GM19023 (cell line): ENCODE data around the gene URB1.
"Not testable (repeated sequence)": the region's sequence is repeated elsewhere in the genome, so short reads cannot be mapped to it uniquely, and the experiment has no call there.

ENCODE experiments used
- ATAC-seq: cut with Tn5 transposase; IDR thresholded peaks from one replicate; pipeline ENCODE4 v1.9.1; 2021; ENCODE audit warnings: mild to moderate bottlenecking, moderate library complexity; ENCODE audit not compliant: unreplicated experiment

The URB1 gene

GRCh38 chr21:32378956-32379355 is 13.9 kb downstream of the URB1 start:
- no peak for ATAC-seq

- no peak for ATAC-seq
Observed at GRCh38 chr21:32377991-32378390, 14.8 kb downstream of the URB1 start.

DNA sequence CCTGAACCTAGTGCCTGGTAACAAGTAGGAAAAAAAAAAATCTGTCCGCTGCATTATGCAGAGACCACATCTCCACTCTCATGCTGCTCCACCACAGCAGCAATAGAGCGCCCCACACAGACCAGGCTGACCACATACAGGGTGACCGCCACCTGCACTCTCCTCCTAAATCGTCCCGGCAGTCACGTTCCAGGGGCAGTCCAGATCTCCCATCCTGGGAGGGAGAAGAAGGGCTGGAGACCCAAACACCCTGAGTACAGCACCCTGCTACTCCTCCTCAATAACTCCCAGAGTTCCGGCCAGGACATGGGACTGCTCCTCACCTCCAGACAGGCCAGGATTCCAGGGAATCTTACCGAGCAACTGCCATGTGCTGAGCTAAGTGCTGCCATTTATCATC is 15.3 kb downstream of the URB1 start:
- ATAC-seq: no peak

DNA sequence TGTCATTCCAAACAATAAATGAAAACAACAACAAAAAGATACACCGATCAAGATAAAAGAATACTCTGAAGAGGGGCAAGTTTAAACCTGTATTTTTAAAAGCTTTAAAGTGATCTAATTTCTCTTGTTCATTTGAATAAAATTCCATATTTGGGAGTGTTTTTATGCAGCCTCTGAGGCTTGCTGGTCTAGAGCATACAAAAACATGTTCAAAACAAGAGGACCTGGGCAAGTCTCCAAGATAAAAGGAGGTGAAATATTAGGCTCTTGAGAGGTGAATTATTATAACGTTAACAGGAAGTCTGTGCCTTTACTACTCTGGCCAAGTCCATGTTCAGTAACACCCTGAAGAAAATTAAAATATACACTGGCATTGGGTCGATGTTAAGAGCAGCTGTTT is 20.1 kb downstream of the URB1 start:
- ATAC-seq: no peak

- ATAC-seq: no peak
Observed at GRCh38 chr21:32371913-32372314, 20.9 kb downstream of the URB1 start.

GRCh38 chr21:32370998-32371766 is 21.6 kb downstream of the URB1 start:
- ATAC-seq: no peak

GRCh38 chr21:32368961-32369360 is 23.9 kb downstream of the URB1 start:
- ATAC-seq: not testable (repeated sequence)

DNA sequence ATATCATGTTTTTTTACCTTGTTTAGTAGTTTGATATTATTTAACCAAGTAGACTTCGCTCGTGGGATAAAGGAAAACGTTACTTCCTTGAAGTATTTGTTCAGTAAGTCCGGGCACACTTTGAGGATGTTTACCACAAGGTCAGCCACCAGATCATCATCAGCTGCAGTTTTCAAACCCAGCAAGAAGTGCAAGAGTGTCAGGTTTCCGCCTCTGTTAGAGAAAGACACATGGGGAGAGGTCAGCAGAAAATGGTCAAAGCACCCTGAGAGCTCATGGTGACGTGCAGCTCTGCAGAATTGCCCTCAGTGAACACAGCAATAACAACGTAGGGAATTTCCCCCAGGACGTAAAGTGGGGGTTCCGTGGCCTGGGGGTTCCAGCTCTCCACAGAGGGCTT is 24.4 kb downstream of the URB1 start:
- no peak for ATAC-seq

DNA sequence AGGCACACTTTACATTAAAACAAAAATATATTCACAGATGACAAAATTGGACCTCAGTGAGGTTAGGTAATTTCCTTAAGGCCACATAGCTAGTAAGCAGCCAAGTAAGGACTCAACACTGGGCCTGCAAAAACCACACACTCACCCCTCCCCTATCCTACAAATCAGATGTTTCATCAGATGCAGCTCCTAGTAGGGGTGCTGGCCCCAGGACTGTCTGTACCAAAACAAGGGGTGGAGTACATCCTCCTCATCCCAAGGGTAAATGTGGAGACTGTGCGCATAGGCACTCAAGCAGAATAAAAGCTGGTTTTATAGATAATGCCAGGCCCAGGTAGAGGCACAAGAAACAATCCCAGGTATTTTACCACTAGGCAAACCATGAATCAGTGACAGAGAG is 25.7 kb downstream of the URB1 start:
- no peak for ATAC-seq

- no peak for ATAC-seq
Observed at GRCh38 chr21:32366191-32366590, 26.6 kb downstream of the URB1 start.

GRCh38 chr21:32364796-32365195 is 28.0 kb downstream of the URB1 start:
- no peak for ATAC-seq

DNA sequence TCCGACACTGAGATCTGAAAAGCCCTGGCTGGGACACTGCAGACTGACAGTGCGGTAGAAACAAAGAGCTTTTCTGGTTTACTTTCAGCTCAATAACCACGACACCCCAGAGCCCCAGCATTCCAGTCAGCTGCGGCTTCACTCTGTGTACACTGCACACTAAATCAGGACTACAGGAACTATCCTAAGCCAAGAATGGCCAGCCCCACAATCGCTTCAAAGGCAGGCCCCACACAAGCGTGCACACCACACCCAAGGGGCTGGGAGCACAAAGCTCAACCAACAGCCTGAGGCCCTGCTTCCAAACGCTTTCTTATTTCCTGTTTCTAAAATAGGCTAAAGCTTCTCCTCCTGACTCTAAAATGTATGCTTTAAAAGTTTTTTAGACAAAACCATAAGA is 28.4 kb downstream of the URB1 start:
- ATAC-seq: no peak

DNA sequence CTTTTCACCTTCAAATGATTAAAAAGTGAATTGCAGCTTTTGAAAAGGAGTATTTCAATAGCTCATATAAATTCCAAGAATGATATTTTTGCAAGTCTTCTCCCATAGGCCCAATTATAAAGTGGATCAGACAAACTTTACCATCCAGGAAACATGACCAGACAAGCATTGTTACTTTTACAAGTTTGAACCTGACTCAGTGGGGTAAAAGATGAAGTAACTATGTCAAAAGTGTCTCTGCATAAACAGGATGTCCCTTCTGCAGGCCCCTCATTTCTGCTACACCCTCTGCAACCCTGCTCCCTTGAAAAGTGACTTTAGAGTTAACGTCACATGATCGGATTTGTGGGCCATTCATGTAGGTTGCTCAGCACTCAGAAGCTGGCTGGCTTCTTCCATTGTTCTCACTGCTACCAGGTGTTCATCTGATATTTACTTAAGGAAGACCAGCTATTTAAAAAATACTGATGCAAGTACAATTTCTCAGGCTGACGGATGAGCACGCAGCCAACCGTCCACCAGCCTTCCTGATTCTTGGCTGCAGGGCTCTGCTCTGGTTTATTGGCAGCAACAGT is 32.3 kb downstream of the URB1 start:
- no peak for ATAC-seq

GRCh38 chr21:32359719-32360260 is 33.0 kb downstream of the URB1 start:
- ATAC-seq: no peak

DNA sequence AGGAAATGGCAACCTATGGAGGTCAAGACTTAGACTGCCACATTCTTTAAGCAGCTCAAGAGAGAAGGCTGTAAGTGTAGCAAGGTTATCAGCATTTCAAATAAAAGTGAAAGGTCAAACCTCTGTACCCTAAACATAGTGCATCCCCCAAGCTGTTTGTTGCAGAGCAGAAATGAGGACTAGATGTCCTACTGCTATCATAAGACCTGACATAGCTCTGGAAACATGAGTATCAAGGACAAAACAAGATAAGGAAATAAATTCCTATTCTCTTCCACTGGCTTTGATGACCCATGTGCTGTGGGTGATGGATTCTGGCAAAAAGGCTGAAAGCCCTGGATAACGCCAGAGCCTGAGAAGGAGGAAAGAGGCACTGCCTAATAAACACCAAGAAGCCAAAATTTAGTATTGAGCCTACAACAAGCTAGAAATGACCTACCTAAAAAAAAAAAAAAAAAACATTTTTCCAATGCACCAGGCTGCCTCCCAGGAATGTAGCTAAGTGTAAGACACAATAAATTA is 35.9 kb downstream of the URB1 start:
- no peak for ATAC-seq

DNA sequence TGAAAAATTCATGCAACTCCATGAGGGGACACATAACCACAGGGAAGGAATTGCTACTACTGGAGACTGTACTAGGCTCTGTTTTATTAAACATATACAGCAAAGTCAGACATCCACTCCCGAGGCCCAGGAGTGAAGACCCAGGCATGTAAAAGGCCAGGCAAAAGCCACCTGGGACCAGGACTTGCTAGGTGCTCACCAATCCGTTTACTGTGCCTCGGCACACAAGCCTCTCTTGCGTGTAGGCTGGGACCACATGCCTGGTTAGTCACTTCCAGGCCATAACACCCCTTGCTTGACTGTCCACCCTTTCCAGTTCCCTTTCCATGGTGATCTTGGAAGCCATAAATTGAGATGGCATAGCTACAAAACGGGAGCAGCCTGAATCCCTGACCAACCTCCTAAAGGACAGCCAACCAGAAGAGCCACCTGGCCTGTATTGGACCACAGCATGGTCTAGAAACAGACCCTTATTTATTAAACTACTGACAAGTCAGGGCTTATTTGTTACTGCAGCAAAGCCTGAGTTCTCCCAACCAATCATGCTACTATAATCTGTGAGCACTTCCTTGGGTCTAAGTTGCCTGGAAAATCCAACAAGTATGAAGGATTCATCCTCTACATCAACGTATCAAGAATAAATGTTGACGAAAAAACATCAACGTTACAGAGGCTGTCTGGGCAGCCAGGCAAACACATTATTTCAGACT is 39.7 kb downstream of the URB1 start:
- no peak for ATAC-seq

- ATAC-seq: no peak
Observed at GRCh38 chr21:32352526-32352925, 40.3 kb downstream of the URB1 start.

DNA sequence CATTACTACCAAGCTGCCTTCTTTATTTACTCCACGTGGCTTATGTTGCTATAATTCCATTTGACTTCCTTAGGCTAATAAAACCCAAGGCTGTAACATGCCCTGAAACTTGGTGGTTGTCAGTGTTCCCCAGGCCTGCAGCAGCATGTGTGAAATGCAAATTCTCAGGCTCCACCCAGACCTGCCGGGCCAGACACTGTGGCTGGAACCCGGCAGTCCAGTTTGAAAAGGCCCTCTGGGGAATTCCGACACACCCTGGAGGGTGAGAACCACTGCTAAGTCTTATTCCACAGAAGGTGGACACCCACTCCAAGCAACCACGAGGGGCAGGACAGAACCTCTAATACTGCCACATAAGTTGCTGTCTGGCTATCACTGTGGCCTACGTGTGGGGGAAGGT is 41.4 kb downstream of the URB1 start:
- no peak for ATAC-seq

DNA sequence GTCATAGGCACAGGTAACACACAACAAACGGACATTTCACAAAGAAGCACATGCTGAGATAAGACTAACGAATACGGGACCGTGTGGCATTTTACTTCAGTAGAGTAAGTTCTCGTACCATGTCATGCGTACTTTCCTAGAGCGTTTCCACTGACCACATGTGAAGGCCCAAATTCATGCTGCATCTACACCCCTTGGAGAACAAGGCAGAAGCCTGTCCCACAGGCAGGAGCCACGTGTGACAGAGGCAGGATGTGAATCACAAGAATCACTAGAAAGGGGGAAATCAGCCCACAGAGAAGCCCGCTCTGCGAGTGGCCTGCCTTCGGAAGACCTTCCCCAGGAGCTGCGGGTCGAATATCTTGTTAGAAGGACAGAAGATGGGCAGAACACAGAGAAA is 41.8 kb downstream of the URB1 start:
- ATAC-seq: no peak

DNA sequence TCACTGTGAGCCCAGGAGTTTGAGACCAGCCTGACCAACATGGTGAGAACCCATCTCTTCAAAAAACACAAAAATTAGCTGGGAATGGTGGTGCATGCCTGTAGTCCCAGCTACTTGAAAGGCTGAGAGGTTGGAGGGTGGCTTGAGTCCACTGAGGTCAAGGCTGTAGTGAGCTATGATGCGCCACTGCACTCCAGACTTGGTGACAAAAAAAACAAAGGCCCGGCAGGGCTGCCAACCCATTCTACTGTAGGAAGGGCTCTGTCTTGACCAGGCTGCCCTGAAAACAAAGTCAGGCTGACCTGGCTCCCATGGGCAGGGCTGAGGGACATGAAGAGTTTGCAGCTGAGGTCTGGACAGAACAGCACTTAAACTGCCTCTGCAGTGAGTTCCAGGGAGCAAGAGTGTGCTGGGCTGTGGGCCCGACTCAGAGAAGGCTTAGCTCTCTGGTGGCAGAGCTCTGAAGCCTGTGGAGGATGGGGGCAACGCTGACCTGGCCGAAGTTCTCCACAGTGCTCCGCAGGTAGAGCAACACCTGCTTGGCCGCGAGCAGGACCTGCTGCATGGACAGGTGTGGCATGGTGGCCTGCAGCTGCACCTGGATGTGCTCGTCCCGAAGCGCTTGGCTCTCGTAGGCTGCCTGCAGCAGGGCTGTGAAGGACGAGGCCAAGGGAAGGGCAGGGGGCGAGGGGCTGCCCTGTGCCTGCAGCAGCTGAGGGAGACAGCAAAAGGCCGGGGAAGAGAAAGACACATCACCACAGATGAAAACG is 42.4 kb downstream of the URB1 start:
- ATAC-seq: no peak
